NCI-H2171 (cell line): ENCODE data around the gene LDB1.

Experiments used
- DNase-seq: peaks from one replicate; lab custom pipeline; 2025; lab: John Stamatoyannopoulos, UW

Gene LDB1

GRCh38 chr10:102064503-102064867, 55.7 kb downstream of the LDB1 start:
- DNase-seq: no peak

DNA sequence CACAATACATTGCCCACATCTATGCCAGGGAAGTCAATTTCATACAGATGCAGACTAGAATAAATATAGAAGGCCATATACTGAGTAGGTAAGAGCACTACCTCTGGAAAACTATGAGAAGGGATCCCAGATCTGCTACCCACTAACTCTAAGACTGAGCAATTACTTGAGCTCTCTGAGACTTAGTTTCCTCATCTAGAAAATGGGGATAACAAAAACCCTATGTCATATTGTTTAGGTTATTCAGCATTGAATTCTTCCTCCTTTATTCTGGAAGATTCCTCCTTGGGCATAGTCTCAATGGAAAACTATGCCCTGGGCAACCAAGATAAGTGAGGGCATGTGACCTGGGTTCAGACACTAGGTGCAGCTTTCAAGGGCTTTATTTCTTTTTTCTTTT, 60.2 kb downstream of the LDB1 start:
- DNase-seq: no peak
